ENCODE data around the gene PDE3A.

Gene PDE3A

GRCh38 chr12:20339060-20339459, 29.3 kb upstream of the PDE3A start:
- Histone ChIP-seq H2BK5ac (ENCODE audit: low read length) (no peak overlapping the region), H4K8ac (ENCODE audit: low read depth, low read length) (no peak overlapping the region), H3K18ac (ENCODE audit: low read length) (no peak overlapping the region), H3K9ac (ENCODE audit: low read depth, low read length, poor library complexity) (no peak overlapping the region), H2AFZ (ENCODE audit: low read length) (no peak overlapping the region), H3K27me3 (ENCODE audit: control insufficient read depth in 3 of 3, insufficient read depth in 3 of 3, low read depth in 1 of 3, low read length in 3 of 3) (no peaks in the 10 kb centered on the region), H2BK12ac (ENCODE audit: low read length) (no peak overlapping the region), H4K91ac (ENCODE audit: low read depth, low read length, poor library complexity) (no peak overlapping the region), H3K4ac (ENCODE audit: low read length) (no peak overlapping the region), H2BK120ac (ENCODE audit: low read depth, low read length) (no peak overlapping the region), H2BK15ac (ENCODE audit: low read length) (no peak overlapping the region), H3K4me3 (ENCODE audit: low read length in 2 of 2) (no peak overlapping the region), H3K14ac (ENCODE audit: low read length) (no peak overlapping the region), H3K36me3 (replicated peaks in 1 of 2; ENCODE audit: control insufficient read depth in 2 of 2, insufficient read depth in 2 of 2, low read length in 2 of 2) (no peaks in the 10 kb centered on the region), H3K9me3 (replicated peaks in 1 of 2; ENCODE audit: control insufficient read depth in 2 of 2, insufficient read depth in 1 of 2, low read depth in 1 of 2, low read length in 2 of 2) (no peaks in the 10 kb centered on the region), H3K27ac (replicated peaks; ENCODE audit: low read length) (no peak overlapping the region), H3K4me2 (ENCODE audit: insufficient read depth, low read length, poor library complexity, severe bottlenecking) (no peak overlapping the region), H3K79me1 (ENCODE audit: low read depth, low read length) (no peaks in the 10 kb centered on the region), H3K23ac (ENCODE audit: low read depth, low read length, poor library complexity) (no peak overlapping the region), H2AK5ac (ENCODE audit: low read depth, low read length) (no peak overlapping the region), H3K4me1 (ENCODE audit: control insufficient read depth in 2 of 2, insufficient read depth in 1 of 2, low read depth in 1 of 2, low read length in 2 of 2) (no peaks in the 10 kb centered on the region)
- no peak for DNase-seq (ENCODE audit: low spot score)
- no CpG with 5 or more reads among the region's 2 CpGs for WGBS, 2 donors (ENCODE audit: extremely low coverage in 2 of 2, insufficient read length in 2 of 2, insufficient replicate concordance in 1 of 2)

- no peak overlapping the region for H3K4me2 ChIP-seq (ENCODE audit: insufficient read depth, low read length, poor library complexity, severe bottlenecking)
- no peak overlapping the region for H4K91ac ChIP-seq (ENCODE audit: low read depth, low read length, poor library complexity)
- H2BK5ac ChIP-seq (ENCODE audit: low read length), result no peak overlapping the region
- no peaks in the 10 kb centered on the region for H3K9me3 ChIP-seq (replicated peaks in 1 of 2; ENCODE audit: control insufficient read depth in 2 of 2, insufficient read depth in 1 of 2, low read depth in 1 of 2, low read length in 2 of 2)
- no peak overlapping the region for H3K4ac ChIP-seq (ENCODE audit: low read length)
- H3K27me3 ChIP-seq (ENCODE audit: control insufficient read depth in 3 of 3, insufficient read depth in 3 of 3, low read depth in 1 of 3, low read length in 3 of 3), result no peaks in the 10 kb centered on the region
- no peaks in the 10 kb centered on the region for H3K79me1 ChIP-seq (ENCODE audit: low read depth, low read length)
- H3K9ac ChIP-seq (ENCODE audit: low read depth, low read length, poor library complexity), result no peak overlapping the region
- no peak overlapping the region for H3K4me3 ChIP-seq (ENCODE audit: low read length in 2 of 2)
- H2BK15ac ChIP-seq (ENCODE audit: low read length), result no peak overlapping the region
- H2AFZ ChIP-seq (ENCODE audit: low read length), result no peak overlapping the region
- WGBS, 2 donors (ENCODE audit: extremely low coverage in 2 of 2, insufficient read length in 2 of 2, insufficient replicate concordance in 1 of 2), result no CpG with 5 or more reads among the region's 3 CpGs
- H3K4me1 ChIP-seq (ENCODE audit: control insufficient read depth in 2 of 2, insufficient read depth in 1 of 2, low read depth in 1 of 2, low read length in 2 of 2), result no peaks in the 10 kb centered on the region
- H3K27ac ChIP-seq (replicated peaks; ENCODE audit: low read length), result no peak overlapping the region
- no peak overlapping the region for H3K23ac ChIP-seq (ENCODE audit: low read depth, low read length, poor library complexity)
- H4K8ac ChIP-seq (ENCODE audit: low read depth, low read length), result no peak overlapping the region
- H3K14ac ChIP-seq (ENCODE audit: low read length), result no peak overlapping the region
- no peak overlapping the region for H2BK120ac ChIP-seq (ENCODE audit: low read depth, low read length)
- no peak overlapping the region for H2BK12ac ChIP-seq (ENCODE audit: low read length)
- no peak overlapping the region for H2AK5ac ChIP-seq (ENCODE audit: low read depth, low read length)
- DNase-seq (ENCODE audit: low spot score), result no peak
- H3K36me3 ChIP-seq (replicated peaks in 1 of 2; ENCODE audit: control insufficient read depth in 2 of 2, insufficient read depth in 2 of 2, low read length in 2 of 2), result no peaks in the 10 kb centered on the region
- no peak overlapping the region for H3K18ac ChIP-seq (ENCODE audit: low read length)
These were observed 26.2 kb upstream of the PDE3A start for GRCh38 chr12:20342111-20342510.

GRCh38 chr12:20345866-20346265, 22.5 kb upstream of the PDE3A start:
- H3K79me1 ChIP-seq (ENCODE audit: low read depth, low read length), result no peaks in the 10 kb centered on the region
- H4K8ac ChIP-seq (ENCODE audit: low read depth, low read length), result no peak overlapping the region
- no peak overlapping the region for H3K27ac ChIP-seq (replicated peaks; ENCODE audit: low read length)
- H3K36me3 ChIP-seq (replicated peaks in 1 of 2; ENCODE audit: control insufficient read depth in 2 of 2, insufficient read depth in 2 of 2, low read length in 2 of 2), result no peaks in the 10 kb centered on the region
- H2BK12ac ChIP-seq (ENCODE audit: low read length), result no peak overlapping the region
- no peaks in the 10 kb centered on the region for H3K4me1 ChIP-seq (ENCODE audit: control insufficient read depth in 2 of 2, insufficient read depth in 1 of 2, low read depth in 1 of 2, low read length in 2 of 2)
- H2BK15ac ChIP-seq (ENCODE audit: low read length), result no peak overlapping the region
- H3K18ac ChIP-seq (ENCODE audit: low read length), result no peak overlapping the region
- H2BK5ac ChIP-seq (ENCODE audit: low read length), result no peak overlapping the region
- H3K4me2 ChIP-seq (ENCODE audit: insufficient read depth, low read length, poor library complexity, severe bottlenecking), result no peak overlapping the region
- no peak for DNase-seq (ENCODE audit: low spot score)
- peak overlapping the region; percentile 69 for H2AFZ ChIP-seq (ENCODE audit: low read length)
- no peak overlapping the region for H3K4ac ChIP-seq (ENCODE audit: low read length)
- no peak overlapping the region for H3K9ac ChIP-seq (ENCODE audit: low read depth, low read length, poor library complexity)
- H2AK5ac ChIP-seq (ENCODE audit: low read depth, low read length), result no peak overlapping the region
- H3K4me3 ChIP-seq (ENCODE audit: low read length in 2 of 2), result no peak overlapping the region
- no peak overlapping the region for H3K23ac ChIP-seq (ENCODE audit: low read depth, low read length, poor library complexity)
- H4K91ac ChIP-seq (ENCODE audit: low read depth, low read length, poor library complexity), result no peak overlapping the region
- H3K27me3 ChIP-seq (ENCODE audit: control insufficient read depth in 3 of 3, insufficient read depth in 3 of 3, low read depth in 1 of 3, low read length in 3 of 3), result no peaks in the 10 kb centered on the region
- H3K9me3 ChIP-seq (replicated peaks in 1 of 2; ENCODE audit: control insufficient read depth in 2 of 2, insufficient read depth in 1 of 2, low read depth in 1 of 2, low read length in 2 of 2), result no peaks in the 10 kb centered on the region
- no peak overlapping the region for H2BK120ac ChIP-seq (ENCODE audit: low read depth, low read length)
- no peak overlapping the region for H3K14ac ChIP-seq (ENCODE audit: low read length)
- WGBS, 2 donors (ENCODE audit: extremely low coverage in 2 of 2, insufficient read length in 2 of 2, insufficient replicate concordance in 1 of 2), result no CpG with 5 or more reads among the region's 3 CpGs

GRCh38 chr12:20350026-20350425, 18.3 kb upstream of the PDE3A start:
- no peak for DNase-seq (ENCODE audit: low spot score)
- Histone ChIP-seq H2BK5ac (ENCODE audit: low read length) (no peak overlapping the region), H3K4me3 (ENCODE audit: low read length in 2 of 2) (no peak overlapping the region)

More at GRCh38 chr12:20350026-20350425, 18.3 kb upstream of the PDE3A start:
- Histone ChIP-seq H3K27me3 (ENCODE audit: control insufficient read depth in 3 of 3, insufficient read depth in 3 of 3, low read depth in 1 of 3, low read length in 3 of 3) (no peaks in the 10 kb centered on the region), H4K8ac (ENCODE audit: low read depth, low read length) (no peak overlapping the region), H3K9me3 (replicated peaks in 1 of 2; ENCODE audit: control insufficient read depth in 2 of 2, insufficient read depth in 1 of 2, low read depth in 1 of 2, low read length in 2 of 2) (no peaks in the 10 kb centered on the region), H3K4me1 (ENCODE audit: control insufficient read depth in 2 of 2, insufficient read depth in 1 of 2, low read depth in 1 of 2, low read length in 2 of 2) (no peaks in the 10 kb centered on the region), H3K79me1 (ENCODE audit: low read depth, low read length) (no peaks in the 10 kb centered on the region), H3K4ac (ENCODE audit: low read length) (no peak overlapping the region), H2BK12ac (ENCODE audit: low read length) (no peak overlapping the region), H3K18ac (ENCODE audit: low read length) (no peak overlapping the region), H2BK15ac (ENCODE audit: low read length) (no peak overlapping the region), H3K9ac (ENCODE audit: low read depth, low read length, poor library complexity) (no peak overlapping the region), H3K36me3 (replicated peaks in 1 of 2; ENCODE audit: control insufficient read depth in 2 of 2, insufficient read depth in 2 of 2, low read length in 2 of 2) (no peaks in the 10 kb centered on the region), H2AFZ (ENCODE audit: low read length) (no peak overlapping the region), H2BK120ac (ENCODE audit: low read depth, low read length) (no peak overlapping the region), H3K27ac (replicated peaks; ENCODE audit: low read length) (no peak overlapping the region), H3K4me2 (ENCODE audit: insufficient read depth, low read length, poor library complexity, severe bottlenecking) (no peak overlapping the region), H3K23ac (ENCODE audit: low read depth, low read length, poor library complexity) (no peak overlapping the region), H4K91ac (ENCODE audit: low read depth, low read length, poor library complexity) (no peak overlapping the region), H3K14ac (ENCODE audit: low read length) (no peak overlapping the region), H2AK5ac (ENCODE audit: low read depth, low read length) (no peak overlapping the region)

Data from neuronal stem cell (in vitro differentiated cells).